HFFc6 (cell line): Measurements from ENCODE around the gene CCNH. TPM values are rescaled to one million over a fixed set of nuclear protein-coding genes. Genes with fewer than 3 reads are reported as not detected.

ENCODE experiments used
- DNase-seq: peaks from one replicate; pipeline ENCODE4 v3.0.0-alpha.2; 2018
- H3K27ac Mint-ChIP-seq: 2 replicates; pipeline ENCODE4 v1.8.0; 2020; ENCODE audit warnings: mild to moderate bottlenecking, mixed read lengths
- H3K27me3 Mint-ChIP-seq: 2 replicates; pipeline ENCODE4 v1.8.0; 2021; ENCODE audit warnings: mild to moderate bottlenecking, moderate library complexity, mixed read lengths; ENCODE audit not compliant: insufficient read depth
- H3K36me3 Mint-ChIP-seq: 2 replicates; pipeline ENCODE4 v1.8.0; 2021; ENCODE audit warnings: low read depth, mixed read lengths
- H3K4me1 Mint-ChIP-seq: 2 replicates; pipeline ENCODE4 v1.8.0; 2020; ENCODE audit warnings: low read depth, mixed read lengths
- H3K4me3 Mint-ChIP-seq: 2 replicates; pipeline ENCODE4 v1.8.0; 2020; ENCODE audit warnings: mild to moderate bottlenecking, moderate library complexity, mixed read lengths
- H3K9me3 Mint-ChIP-seq: 2 replicates; pipeline ENCODE4 v1.8.0; 2020; ENCODE audit warnings: mild to moderate bottlenecking, mixed read lengths
- CTCF ChIP-seq: fragments of 200-600 bp; sonication (generic); IDR thresholded peaks from 2 replicates; pipeline ENCODE4 v1.5.0; 2021; ENCODE audit warnings: antibody characterized with exemption, mild to moderate bottlenecking
- total RNA-seq, 6 experiments: library from RNA; stranded (reverse); fragmentation: NEBNext Ultra II Directional; extraction: Animal tissue kit (Norgen Biotek cat#: 25700); gene quantifications; 2 replicates in 1 of 6; 3 replicates in 5 of 6; pipeline ENCODE4 v1.2.3, GENCODE V29; 2021

Gene CCNH
- total RNA-seq, 6 experiments from 2014 or later: 49.5 to 69.0 (median 66.4) TPM

- Mint-ChIP-seq H3K27me3 (no peaks in the 10 kb centered on the region; the same call in 1 of the 2 replicates), H3K4me3 (no peak overlapping the region), H3K36me3 (peaks cover 47% of the 10 kb centered on the region), H3K27ac (peak overlapping the region; percentile 14; the same call in 1 of the 2 replicates), H3K9me3 (no peaks in the 10 kb centered on the region), H3K4me1 (peaks cover 44% of the 10 kb centered on the region)
- TF ChIP-seq CTCF: no peak
- DNase-seq: no peak
Observed at GRCh38 chr5:87385802-87386201, 26.9 kb downstream of the CCNH start.

GRCh38 chr5:87383216-87383615 is 29.5 kb downstream of the CCNH start:
- DNase-seq: peak; percentile 62
- no peaks in the 10 kb centered on the region for H3K9me3 Mint-ChIP-seq
- H3K27me3 Mint-ChIP-seq: no peaks in the 10 kb centered on the region; the same call in 1 of the 2 replicates
- peak overlapping the region; percentile 53 for H3K4me3 Mint-ChIP-seq
- peaks cover 37% of the 10 kb centered on the region for H3K36me3 Mint-ChIP-seq
- peak overlapping the region; percentile 46 for H3K27ac Mint-ChIP-seq
- H3K4me1 Mint-ChIP-seq: peaks cover 37% of the 10 kb centered on the region
- no peak for TF ChIP-seq CTCF

GRCh38 chr5:87382224-87382623 is 30.5 kb downstream of the CCNH start:
- no peaks in the 10 kb centered on the region for H3K9me3 Mint-ChIP-seq
- peaks cover 37% of the 10 kb centered on the region for H3K4me1 Mint-ChIP-seq
- peaks cover 30% of the 10 kb centered on the region for H3K36me3 Mint-ChIP-seq
- no peak overlapping the region; the same call in 1 of the 2 replicates for H3K27ac Mint-ChIP-seq
- TF ChIP-seq CTCF: no peak
- H3K4me3 Mint-ChIP-seq: no peak overlapping the region
- DNase-seq: no peak
- H3K27me3 Mint-ChIP-seq: no peaks in the 10 kb centered on the region; the same call in 1 of the 2 replicates

GRCh38 chr5:87372705-87373104 is 40.0 kb downstream of the CCNH start:
- TF ChIP-seq CTCF: no peak

GRCh38 chr5:87369431-87369830 is 43.3 kb downstream of the CCNH start:
- peaks cover 53% of the 10 kb centered on the region; the same call in 1 of the 2 replicates for H3K36me3 Mint-ChIP-seq
- no peak overlapping the region for H3K27ac Mint-ChIP-seq
- H3K9me3 Mint-ChIP-seq: no peaks in the 10 kb centered on the region
- H3K4me3 Mint-ChIP-seq: no peak overlapping the region
- TF ChIP-seq CTCF: no peak
- no peak for DNase-seq
- no peaks in the 10 kb centered on the region for H3K27me3 Mint-ChIP-seq
- no peaks in the 10 kb centered on the region; the same call in 1 of the 2 replicates for H3K4me1 Mint-ChIP-seq

More at GRCh38 chr5:87372705-87373104, 40.0 kb downstream of the CCNH start:
- H3K4me1 Mint-ChIP-seq: no peaks in the 10 kb centered on the region
- H3K4me3 Mint-ChIP-seq: no peak overlapping the region
- H3K27ac Mint-ChIP-seq: peak overlapping the region; percentile 10; the same call in 1 of the 2 replicates
- DNase-seq: no peak
- H3K36me3 Mint-ChIP-seq: peaks cover 56% of the 10 kb centered on the region
- no peaks in the 10 kb centered on the region for H3K27me3 Mint-ChIP-seq
- H3K9me3 Mint-ChIP-seq: no peaks in the 10 kb centered on the region
